Cerebellar cortex (tissue), 1 donor: Measurements from ENCODE around the gene NPR2.

Experiments used
- DNase-seq: peaks from one replicate; pipeline ENCODE4 v3.0.0-alpha.2; 2015; ENCODE audit warnings: low spot score

Gene NPR2

DNA sequence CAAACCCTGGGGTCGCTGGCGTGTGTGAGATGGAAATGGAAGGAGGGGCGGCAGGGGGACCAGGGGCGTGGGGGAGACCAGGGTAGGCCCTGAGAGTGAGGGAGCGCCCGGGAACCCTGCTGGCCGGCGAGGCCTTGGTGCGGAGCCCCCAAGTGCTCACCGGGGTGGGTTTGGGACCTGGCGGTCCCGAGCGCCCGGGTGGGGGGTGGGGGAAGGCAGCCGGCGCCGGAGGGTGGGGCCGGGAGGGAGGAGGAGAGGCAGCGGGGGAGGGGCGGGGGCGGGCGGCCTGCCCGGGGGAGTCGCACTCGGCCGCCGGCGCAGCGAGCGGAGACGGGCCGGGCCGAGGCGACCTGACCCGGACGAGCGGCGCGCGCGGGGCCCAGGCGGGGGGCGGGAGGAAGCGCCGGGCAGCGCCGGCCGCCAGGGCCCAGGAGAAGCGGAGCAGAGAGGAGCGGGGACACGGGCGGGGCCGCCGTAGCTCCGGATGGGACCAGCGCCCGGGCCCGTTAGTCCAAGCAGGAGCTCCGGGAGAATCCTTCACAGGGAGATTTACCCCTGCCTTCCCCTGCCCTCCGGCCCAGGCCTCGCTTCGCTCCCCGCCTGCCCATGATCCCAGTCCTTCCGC lies at the start of gene NPR2:
TSS of gene NPR2 (plus strand) at position 295 of the 625 bp plus-strand sequence. CDS start 818 bp downstream, outside the sequence.
- DNase-seq = peak; percentile 37

DNA sequence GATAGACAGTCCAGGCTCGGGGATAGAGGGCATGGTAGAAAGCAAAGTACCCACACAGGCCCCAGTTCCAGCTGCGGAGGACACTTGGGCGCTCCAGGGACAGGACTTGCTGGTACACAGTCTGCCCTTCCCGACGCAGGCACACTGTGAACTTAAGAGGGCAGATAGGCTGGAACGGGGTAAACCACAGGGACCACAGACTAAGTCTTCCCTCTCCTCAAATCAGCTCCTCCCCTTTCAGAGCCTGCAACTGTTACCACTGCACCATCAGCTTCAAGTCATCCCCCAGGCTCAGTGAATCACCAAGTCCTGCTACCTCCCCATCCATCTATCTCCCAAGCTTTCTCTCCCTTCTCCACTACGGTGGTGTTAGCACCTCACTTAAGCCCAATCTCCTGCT lies 49.7 kb upstream of the NPR2 start:
- no peak for DNase-seq

DNA sequence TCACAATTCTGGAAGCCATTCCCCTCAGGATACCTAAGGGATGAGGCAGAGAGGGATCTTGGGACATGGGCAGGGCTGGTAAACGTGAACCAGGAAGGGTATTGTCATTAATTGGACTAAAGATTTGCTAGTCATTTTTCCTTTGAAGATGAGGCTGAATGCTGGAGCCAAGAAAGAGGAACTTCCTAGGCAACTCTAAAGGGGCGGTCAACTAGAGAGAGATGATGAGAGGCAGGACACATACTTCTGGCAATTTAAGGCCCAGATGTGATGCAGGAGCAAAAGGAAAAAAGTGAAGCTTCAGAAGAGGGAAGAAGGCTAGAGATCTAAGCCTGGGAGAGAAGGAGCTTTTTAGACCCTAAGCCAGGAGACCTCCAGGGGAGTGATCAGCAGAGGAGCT lies 47.9 kb upstream of the NPR2 start:
- no peak for DNase-seq

DNA sequence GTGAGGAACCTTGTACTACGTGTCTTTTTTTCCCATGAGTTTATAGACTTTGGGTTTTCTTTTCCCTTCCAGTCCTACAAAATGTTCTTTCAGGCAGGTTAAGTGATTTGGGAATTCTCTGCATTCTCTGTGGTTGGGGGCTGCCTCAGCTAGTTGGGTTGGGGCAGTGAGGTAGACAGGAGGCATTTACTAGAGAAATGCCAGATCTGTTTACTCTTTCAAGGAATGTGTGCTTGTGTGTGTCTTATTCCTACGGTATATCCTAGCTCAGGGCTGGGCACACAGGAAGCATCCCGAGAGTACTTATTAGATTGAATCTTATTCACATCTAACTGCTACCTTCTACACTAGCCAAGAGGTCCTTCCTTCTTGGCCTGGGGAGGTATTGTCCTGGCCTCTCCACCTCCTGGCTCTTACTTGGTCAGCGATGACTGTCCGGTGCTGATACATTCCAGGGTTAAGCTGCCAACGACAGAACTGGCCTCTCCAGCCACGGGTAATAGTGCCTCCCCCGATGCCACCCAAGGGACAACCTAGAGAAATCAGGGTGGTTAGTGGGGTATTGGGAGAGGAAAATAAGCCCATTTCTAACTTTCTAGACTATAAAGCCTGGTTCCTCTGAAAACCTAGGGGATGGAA lies 47.4 kb upstream of the NPR2 start:
- no peak for DNase-seq

DNA sequence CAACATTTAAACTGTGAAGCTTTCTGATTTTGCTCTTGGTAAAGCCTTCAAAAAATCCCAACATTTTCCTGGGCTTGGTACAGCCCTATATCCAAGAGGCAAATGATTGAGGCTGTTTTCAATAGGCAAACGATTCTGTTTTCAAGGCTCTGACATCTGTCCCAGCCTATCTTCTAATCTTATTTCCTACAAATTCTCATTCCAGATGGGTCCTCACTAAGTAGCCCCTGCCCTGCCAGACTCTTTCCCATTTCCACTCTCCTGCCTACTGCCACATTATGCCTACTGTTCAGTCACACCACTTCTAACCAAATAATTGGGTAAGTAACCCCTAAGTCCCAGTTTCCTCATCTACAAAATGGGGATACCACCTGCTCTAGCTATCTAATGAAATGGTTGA lies 45.8 kb upstream of the NPR2 start:
- no peak for DNase-seq

DNA sequence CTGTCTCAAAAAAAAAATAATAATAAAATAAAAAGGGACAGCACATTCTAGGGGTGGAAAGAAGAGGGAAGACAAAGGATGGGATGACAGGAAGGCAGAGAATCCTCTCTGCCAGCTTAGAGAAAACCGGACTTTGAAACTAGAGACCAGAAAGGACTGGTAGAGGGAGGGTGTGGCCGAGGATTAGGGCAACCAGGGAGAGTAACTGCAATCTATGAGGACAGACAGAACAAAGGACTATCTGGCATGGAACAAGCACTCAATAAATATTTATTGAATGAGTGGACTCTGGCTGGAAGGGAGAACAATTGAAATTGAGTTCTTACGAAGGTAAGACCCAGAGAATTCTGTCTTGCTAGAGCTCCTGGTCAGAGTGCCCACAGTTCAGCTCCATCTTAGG lies 44.8 kb upstream of the NPR2 start:
- no peak for DNase-seq

DNA sequence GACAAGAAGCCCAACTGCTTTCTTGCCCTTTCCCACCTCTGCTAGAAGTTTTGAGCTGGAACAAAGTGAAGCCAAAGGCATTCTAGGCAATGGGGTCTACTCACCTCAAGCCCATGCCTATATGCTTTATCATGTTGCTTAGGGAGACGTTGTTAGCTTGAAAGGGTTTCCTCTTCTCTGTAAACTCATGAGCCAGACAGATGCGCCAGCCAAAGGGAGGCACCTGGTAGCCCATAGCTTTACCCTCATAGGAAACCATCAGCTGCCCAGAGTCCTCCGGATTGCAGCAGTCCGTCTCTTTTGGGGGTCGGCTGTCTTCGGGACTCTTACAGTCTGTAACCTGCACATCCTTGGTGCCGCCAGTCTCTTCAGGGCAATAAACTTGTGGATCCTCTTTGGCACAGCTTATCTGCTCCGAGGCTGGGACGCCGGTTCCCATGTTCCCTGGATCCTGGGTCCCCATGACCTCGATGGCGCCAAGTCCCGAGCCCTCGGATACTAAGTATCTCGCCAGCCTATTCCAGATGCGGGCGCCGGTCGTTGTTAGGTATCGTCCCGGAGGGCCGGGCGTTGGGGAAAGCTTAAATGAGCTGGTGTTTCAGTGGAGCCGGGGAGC lies 43.0 kb upstream of the NPR2 start:
- no peak for DNase-seq

DNA sequence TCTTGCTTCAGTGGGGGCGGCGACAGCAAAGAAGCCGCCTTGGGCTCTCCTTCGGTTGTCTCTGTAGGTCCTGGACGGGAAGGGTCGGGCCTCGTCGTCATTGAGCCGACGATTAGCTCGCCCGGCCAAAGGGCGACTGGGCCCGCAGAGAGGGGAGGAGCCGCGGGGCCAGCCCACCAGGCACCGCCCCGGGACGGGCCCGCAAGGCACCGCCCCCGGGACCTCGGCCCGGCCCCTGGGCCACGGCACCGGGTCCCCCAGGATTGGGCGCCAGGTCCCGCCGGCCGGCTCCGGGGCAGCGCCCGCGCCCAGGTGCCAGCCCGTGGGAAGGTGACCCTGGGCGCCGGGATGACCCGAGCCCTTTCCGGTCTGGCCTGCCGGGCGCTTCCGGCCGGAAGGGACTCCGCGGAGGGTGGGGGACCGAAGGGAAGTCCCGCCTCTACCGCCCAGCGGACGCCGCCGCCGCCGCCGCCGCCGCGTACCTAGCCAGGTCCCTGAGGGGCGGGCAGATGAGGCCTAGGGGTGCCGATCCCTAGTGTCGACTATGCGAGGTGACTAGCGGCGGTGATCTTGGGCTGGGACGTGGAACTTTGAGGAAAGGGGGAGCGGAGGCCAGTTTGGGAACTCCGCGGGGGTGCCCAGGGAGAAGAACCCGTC lies 42.4 kb upstream of the NPR2 start, which contains the start of the genes GBA2 and RGP1:
TSS of gene GBA2 (minus strand) at position 371 of the 657 bp plus-strand sequence. CDS start 524 bp downstream, outside the sequence.
TSS of gene RGP1 (plus strand) at position 430 of the 657 bp plus-strand sequence. CDS start 469 bp downstream, outside the sequence.
- DNase-seq = peak; percentile 81

DNA sequence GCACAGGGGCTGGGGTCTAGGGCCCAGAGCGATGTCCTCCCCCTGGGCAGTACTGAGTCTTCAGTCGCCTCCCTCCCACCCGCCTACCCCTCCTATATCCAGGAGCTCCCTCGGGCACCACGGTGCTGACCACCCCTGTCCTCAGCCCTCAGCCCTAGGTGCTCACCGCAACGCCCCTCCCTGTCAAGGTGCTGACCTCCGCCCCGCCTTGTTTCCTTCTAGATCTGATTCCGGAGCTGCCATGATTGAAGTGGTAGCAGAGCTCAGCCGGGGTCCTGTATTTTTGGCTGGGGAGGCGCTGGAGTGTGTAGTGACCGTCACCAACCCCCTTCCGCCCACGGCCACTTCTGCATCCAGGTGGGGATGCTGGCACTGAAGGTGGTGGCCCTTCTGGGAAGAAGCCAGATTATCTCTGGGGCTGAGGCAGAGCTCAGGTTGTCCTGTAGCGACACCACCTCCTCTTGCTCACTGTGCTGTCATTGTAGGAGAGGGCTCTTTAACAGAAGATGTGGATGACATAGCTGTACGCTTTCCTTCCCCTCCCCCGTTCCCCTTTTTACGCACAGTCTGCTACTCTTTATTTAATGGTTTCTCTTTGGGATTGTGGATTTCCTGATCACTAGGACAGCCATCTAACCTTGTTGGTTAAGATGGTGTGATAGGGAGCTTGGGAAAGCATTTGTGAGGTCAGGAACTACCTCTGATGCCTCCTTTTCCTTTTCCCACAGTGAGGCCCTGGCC lies 41.7 kb upstream of the NPR2 start:
- DNase-seq = peak; percentile 75

DNA sequence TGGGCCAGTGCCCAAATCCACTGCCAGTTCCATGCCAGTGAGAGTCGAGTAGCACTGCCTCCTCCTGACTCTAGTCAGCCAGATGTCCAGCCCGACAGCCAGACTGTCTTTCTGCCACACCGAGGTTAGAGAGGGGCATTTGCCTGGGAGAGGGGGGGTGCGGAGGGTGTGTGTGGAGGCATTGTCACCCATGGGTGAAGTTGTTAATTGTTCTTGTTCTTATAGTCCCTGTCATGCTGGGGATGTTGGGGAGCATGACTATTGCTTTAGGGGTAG lies 41.2 kb upstream of the NPR2 start:
- DNase-seq = no peak

DNA sequence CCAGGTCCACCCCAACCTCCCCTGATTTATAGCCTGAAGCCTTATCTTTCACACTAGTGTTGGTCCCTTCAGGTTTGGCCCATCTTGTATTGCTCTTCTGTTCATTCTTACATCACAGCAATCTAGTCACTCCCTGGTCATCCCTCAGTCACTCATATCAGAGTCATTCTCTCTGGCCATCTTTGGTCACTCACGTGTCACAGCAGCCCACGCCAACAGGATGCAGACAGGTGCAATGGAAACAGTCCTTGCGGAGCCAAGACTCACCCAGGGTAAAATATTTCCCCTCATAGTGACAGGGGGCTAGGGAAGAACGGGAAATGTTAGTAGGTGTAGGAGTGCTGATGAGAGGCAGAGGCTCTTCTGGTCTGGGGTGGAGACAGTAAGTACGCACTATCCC lies 37.9 kb upstream of the NPR2 start:
- no peak for DNase-seq

DNA sequence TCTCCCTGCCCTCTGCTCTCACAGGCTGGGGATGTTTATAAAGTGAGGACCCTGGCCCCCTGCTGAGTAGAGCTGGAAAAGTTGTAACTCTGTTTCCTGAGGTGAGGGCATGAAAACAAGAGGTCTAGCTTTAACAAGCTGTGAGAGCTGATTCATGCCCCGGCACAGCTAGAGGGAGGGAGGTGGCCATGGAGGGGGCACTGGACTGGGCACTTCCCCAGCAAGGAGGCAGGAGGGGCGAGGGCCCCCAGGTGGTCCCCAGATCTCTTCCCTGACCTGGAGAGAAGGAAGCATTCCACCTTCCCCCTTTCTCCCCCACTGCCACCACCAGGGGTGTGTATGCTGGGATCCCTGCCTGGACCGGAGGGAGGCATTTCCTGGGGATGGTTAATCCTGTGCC lies 37.1 kb upstream of the NPR2 start, which contains the start of gene MSMP:
TSS of gene MSMP (minus strand) at position 13 of the 400 bp plus-strand sequence. CDS start 147 bp downstream, outside the sequence.
- DNase-seq = no peak

DNA sequence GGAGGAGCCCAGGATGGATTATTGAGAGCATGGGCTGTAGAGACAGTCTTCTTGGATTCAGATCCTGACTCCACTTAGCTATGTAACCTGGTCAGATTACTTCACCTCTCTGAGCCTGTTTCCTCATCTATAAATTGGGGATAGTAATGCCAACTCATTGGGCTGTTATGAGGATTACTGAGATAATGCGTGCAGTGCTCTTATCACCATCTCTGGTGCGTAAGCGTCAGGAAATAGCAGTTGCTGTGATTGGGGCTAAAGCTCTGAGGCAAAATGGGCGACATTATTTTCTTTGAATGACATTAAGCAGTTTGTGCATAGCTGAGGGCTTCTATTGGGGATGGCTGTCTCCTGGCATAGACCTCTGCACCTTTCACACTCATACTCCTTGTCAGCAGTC lies 36.3 kb upstream of the NPR2 start:
- DNase-seq = no peak

DNA sequence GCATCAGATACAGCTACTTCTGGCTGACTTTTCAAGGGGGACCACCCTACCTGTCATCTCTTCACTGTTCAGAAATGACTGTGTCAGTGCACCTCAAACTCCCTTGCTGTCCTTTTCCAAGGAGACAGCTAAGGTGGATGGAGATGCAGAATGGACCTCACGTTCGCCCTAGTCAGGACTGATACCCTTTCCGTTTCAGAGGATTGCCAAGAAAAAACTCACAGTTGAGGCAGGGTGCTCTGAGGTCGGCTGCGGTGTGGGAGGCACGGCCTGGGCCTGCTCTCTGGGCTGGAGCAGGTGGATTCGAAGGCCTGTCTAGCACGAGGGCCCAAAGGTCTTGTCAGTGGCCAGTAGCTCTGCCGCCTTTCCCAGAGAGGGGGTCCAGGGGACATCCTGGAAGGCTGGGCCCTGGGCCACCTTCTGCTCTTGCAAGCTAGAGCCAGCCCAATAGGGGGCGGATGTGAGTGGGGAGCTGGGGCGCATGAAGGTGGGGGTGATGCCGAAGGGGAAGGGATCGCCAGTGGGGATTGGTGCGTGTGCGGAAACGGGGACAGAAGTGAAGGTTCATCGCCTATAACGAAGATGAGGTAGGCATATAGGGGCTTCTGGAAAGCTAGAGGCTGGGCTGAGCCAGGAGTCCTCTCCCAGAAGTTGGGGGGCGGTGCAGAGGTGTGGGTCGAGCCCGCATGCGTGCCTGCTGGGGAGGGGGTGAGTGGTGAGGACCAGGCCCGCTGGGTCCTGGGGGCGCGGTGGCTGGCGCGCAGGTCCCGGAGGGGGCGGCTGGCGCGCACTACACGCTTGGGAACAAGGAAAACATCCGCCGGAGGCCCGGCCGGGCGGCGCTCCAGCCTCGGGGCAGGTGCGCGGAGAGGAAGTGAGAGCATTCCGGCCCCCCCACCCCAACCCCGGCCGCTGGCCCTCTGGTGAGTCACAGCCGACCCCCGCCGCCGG lies 34.8 kb upstream of the NPR2 start:
- peak; percentile 69 for DNase-seq

DNA sequence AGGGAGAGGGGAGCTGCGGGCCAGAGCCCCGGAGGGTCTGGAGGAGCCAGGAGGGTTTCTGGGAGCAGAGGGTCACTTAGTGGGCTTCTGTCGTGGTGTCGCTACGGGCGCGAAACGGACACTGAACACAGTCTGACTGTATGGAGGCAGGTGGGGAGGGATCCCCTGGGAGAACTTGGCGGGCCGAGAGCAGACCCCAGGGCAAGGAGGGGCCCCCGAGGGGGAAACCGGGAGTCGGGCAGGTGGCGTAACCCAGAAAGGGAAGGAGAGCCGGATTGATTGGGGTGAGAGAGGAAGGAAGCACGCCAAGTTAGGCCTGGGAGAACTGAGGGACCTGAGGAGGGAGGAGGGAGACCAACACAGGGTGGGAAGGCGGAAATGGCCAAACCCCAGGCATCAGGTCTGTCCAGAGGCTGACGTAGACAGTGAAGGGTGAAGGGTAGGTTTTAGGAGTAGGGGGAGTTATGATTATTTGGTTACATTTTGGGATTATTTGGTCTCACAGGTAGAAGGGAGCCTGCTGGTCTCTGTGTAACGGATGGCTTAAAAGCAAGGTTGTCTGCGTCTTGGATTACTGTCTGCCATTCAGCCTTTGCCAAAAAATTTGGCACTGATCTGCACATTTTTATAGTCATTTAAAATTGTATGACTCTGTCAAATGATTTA lies 34.0 kb upstream of the NPR2 start:
- peak; percentile 79 for DNase-seq

DNA sequence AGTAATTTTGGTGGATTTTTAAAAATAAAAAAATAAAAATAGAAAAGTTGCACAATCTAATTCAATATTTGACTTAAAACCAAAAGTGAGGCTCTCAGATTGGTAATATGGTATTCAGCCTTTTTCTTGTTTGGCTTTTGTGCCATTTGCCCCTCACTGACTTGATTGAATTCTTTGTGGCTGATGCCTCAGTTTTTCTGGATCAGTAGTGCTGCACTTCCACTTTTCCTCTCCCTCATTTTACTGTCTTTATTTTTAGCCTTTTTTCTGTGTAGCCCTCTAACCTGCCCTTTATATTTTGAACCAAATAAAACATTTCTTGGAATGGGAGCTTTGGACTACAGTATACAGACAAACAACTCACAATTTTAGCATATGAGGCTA lies 33.5 kb upstream of the NPR2 start:
- DNase-seq = no peak

DNA sequence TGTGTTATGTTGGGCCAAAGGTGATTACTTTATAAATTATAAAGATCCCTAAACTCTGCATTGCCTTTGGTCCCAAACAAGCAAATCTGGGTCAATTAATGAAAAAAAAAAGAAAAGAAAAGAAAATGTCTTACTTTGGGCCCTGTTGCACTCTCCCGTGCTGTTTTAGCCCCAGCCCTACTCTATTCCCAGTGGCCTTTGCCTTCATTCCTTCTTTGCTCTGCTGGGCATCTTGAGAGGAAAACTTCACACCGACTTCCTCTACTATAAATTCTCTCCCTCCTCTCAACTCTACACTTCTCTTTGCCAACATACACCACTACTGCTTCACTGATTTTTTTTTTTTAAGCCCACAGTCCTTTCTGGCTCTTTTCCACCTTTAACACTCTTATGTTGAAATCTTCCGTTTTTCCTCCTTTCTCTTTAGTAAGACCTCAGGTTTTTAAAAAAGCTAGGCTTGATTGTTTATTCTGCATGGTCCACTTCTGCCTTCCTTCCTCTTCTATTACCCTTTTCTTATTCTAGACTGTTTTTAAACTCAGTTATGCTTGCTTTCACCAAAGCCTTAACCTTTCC lies 32.8 kb upstream of the NPR2 start:
- no peak for DNase-seq

DNA sequence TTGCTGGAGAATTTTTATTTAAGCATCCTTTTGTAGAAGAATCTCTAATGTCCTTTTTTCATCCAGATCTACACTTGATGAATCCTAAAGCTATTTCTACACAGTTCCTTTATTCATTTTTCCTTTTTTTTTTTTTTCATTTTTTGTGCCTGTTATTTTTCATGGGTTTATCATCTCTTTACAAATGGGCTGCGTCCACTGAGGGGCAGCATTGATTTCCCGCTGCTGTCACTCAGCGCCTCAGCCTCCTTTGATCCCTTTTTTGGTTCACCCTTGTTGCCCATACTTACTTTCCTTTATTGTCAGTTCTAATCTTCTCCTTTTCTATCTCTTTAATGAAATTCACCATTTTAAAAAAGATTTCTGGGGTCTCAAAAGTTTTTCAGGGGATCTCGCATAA lies 31.6 kb upstream of the NPR2 start:
- no peak for DNase-seq

DNA sequence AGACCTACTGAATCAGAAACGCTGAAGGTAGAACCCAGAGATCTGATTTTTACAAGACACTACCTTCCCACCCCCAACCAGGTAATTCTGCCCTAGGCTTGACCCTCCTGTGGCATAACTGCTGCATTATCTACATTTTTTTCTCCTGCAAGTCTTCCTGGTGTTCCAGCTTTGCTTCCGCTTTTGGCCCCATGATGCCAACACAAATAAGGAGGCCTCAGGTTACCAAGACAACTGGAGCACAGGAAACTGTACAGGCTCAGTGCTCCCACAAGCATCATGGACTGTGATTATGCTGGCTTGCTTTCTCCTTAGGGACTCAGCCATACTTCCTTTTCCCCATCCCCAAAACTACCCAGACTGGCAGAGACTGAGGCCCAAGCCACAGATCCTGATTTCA lies 30.7 kb upstream of the NPR2 start:
- DNase-seq = no peak

DNA sequence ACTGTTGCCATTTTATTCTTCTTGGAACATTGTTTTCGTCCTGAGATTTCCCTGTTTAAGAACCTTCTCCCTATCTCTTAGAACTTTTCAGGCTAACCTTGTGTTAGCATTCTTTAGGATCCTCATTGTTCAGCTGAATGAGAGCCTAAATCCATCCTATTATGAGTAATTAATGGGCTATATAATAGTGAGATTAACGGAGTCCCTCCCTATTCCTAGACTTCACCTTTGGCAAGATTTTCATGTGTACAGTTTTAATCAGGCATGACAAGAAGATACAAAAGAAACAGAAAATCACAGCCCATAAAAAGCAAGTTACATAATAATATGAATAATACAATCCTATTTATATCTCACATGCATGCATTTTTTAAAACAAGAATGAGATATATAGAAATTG lies 28.2 kb upstream of the NPR2 start:
- no peak for DNase-seq
